H1 (cell line): Measurements from ENCODE around the gene KLHL7. TPM values are rescaled to one million over a fixed set of nuclear protein-coding genes. Genes with fewer than 3 reads are reported as not detected.

Experiments
- CTCF ChIA-PET: fragments of 300-600 bp; sonication (Branson Sonifier 250); formaldehyde crosslinking; loops from one replicate; lab custom pipeline; 2021; ENCODE audit not compliant: partially characterized antibody; lab: Charles Lee
- POLR2A ChIA-PET: fragments of 300-600 bp; sonication (Branson Sonifier 250); formaldehyde crosslinking; loops from one replicate; lab custom pipeline; 2021; ENCODE audit warnings: inconsistent platforms; ENCODE audit not compliant: partially characterized antibody; lab: Charles Lee
- DNase-seq, 2 experiments: peaks; one replicate each; pipeline versions ENCODE4 v3.0.0 to v3.0.0-alpha.2; 2010 to 2022; ENCODE audit warnings: low spot score in 2 of 2, low read depth in 1 of 2, mixed read lengths in 1 of 2
- FAIRE-seq: peaks from 2 replicates; lab custom pipeline; 2011; peaks lifted over from hg19 to GRCh38; lab: Jason Lieb, UNC
- H2AFZ ChIP-seq: 2 replicates; pipeline ENCODE4 v1.8.1; 2012; ENCODE audit warnings: low read length, inconsistent platforms
- H2AK5ac ChIP-seq: 2 replicates; pipeline ENCODE4 v1.6.1; 2013; ENCODE audit warnings: low read depth, low read length
- H2BK120ac ChIP-seq: replicated peaks from 2 replicates; pipeline ENCODE3; 2013; ENCODE audit warnings: low read depth, low read length, inconsistent platforms
- H2BK12ac ChIP-seq: 2 replicates; pipeline ENCODE4 v1.6.1; 2013; ENCODE audit warnings: low read depth, low read length
- H2BK15ac ChIP-seq: 2 replicates; pipeline ENCODE4 v1.6.1; 2013; ENCODE audit warnings: low read length
- H2BK20ac ChIP-seq: 2 replicates; pipeline ENCODE4 v1.6.1; 2013; ENCODE audit warnings: low read length
- H2BK5ac ChIP-seq: 2 replicates; pipeline ENCODE4 v1.6.1; 2013; ENCODE audit warnings: low read depth, low read length
- H3K14ac ChIP-seq: 2 replicates; pipeline ENCODE4 v1.6.1; 2013; ENCODE audit warnings: inconsistent platforms; ENCODE audit not compliant: insufficient read length
- H3K18ac ChIP-seq: 2 replicates; pipeline ENCODE4 v1.6.1; 2013; ENCODE audit warnings: low read length; ENCODE audit errors: extremely low read depth
- H3K23ac ChIP-seq: 2 replicates; pipeline ENCODE4 v1.6.1; 2013; ENCODE audit warnings: inconsistent platforms; ENCODE audit not compliant: insufficient read length
- H3K23me2 ChIP-seq: 2 replicates; pipeline ENCODE4 v1.6.1; 2013; ENCODE audit warnings: low read depth, low read length
- H3K27ac ChIP-seq: 2 replicates; pipeline ENCODE4 v1.6.1; 2011; ENCODE audit warnings: low read depth, low read length, inconsistent platforms
- H3K27me3 ChIP-seq, 4 experiments: replicated peaks in 1 of 4; 1 replicate in 1 of 4; 2 replicates in 3 of 4; pipeline versions ENCODE4 v1.6.1 to v1.8.1; 2011 to 2013; ENCODE audit warnings: low read length in 3 of 4, mild to moderate bottlenecking in 3 of 4, inconsistent platforms in 2 of 4, mixed read lengths in 2 of 4, moderate library complexity in 1 of 4; ENCODE audit not compliant: control insufficient read depth in 3 of 4, insufficient read depth in 3 of 4; ENCODE audit errors: extremely low read depth in 1 of 4
- H3K36me3 ChIP-seq, 4 experiments: 2 replicates each; pipeline versions ENCODE4 v1.6.1 to v1.8.1; 2011 to 2013; ENCODE audit warnings: mild to moderate bottlenecking in 4 of 4, low read length in 3 of 4, moderate library complexity in 2 of 4, control low read depth in 1 of 4, inconsistent platforms in 1 of 4; ENCODE audit not compliant: insufficient read depth in 4 of 4, control insufficient read depth in 2 of 4
- H3K4ac ChIP-seq: replicated peaks from 2 replicates; pipeline ENCODE3; 2013; ENCODE audit warnings: low read length, low read depth, mixed read lengths, inconsistent platforms; ENCODE audit not compliant: insufficient read length
- H3K4me1 ChIP-seq, 4 experiments: replicated peaks in 1 of 4; 1 replicate in 1 of 4; 2 replicates in 3 of 4; pipeline versions ENCODE4 v1.6.1 to v1.8.1; 2011 to 2013; ENCODE audit warnings: low read length in 3 of 4, inconsistent platforms in 2 of 4, mixed read lengths in 1 of 4; ENCODE audit not compliant: insufficient read depth in 4 of 4, control insufficient read depth in 3 of 4
- H3K4me2 ChIP-seq, 2 experiments: 2 replicates each; pipeline versions ENCODE4 v1.6.1 to v1.8.1; 2011 to 2013; ENCODE audit warnings: low read depth in 2 of 2, low read length in 2 of 2, control low read depth in 1 of 2, inconsistent platforms in 1 of 2, mild to moderate bottlenecking in 1 of 2; ENCODE audit not compliant: insufficient read depth in 1 of 2
- H3K4me3 ChIP-seq, 4 experiments: fragments of 200-600, 300-600 bp in 1 of 4; sonication (generic), shearing (Covaris generic), sonication (Bioruptor Twin) in 1 of 4; 2 replicates each; pipeline versions ENCODE4 v1.5.1 to v1.8.1; 2011 to 2016; ENCODE audit warnings: low read length in 4 of 4, low read depth in 3 of 4, control low read depth in 2 of 4, inconsistent platforms in 2 of 4, mild to moderate bottlenecking in 2 of 4, mixed read lengths in 1 of 4, moderate library complexity in 1 of 4; ENCODE audit not compliant: insufficient read depth in 2 of 4; ENCODE audit errors: extremely low read depth in 1 of 4
- H3K56ac ChIP-seq: replicated peaks from 2 replicates; pipeline ENCODE3; 2013; ENCODE audit warnings: low read depth, mild to moderate bottlenecking, mixed read lengths, low read length, inconsistent platforms; ENCODE audit not compliant: insufficient read length
- H3K79me1 ChIP-seq: 2 replicates; pipeline ENCODE4 v1.6.1; 2013; ENCODE audit warnings: low read depth, low read length, control low read depth
- H3K79me2 ChIP-seq, 2 experiments: 2 replicates each; pipeline versions ENCODE4 v1.6.1 to v1.8.1; 2012 to 2013; ENCODE audit warnings: low read length in 2 of 2, mild to moderate bottlenecking in 2 of 2, inconsistent platforms in 1 of 2; ENCODE audit not compliant: insufficient read depth in 2 of 2, control insufficient read depth in 1 of 2
- H3K9ac ChIP-seq, 4 experiments: replicated peaks in 1 of 4; 1 replicate in 1 of 4; 2 replicates in 3 of 4; pipeline versions ENCODE4 v1.6.1 to v1.8.1; 2011 to 2013; ENCODE audit warnings: low read depth in 3 of 4, low read length in 3 of 4, control low read depth in 2 of 4, mild to moderate bottlenecking in 2 of 4, moderate library complexity in 2 of 4, inconsistent platforms in 1 of 4; ENCODE audit errors: extremely low read depth in 1 of 4
- H3K9me3 ChIP-seq, 2 experiments: 2 replicates each; pipeline versions ENCODE4 v1.6.1 to v1.8.1; 2012 to 2013; ENCODE audit warnings: mild to moderate bottlenecking in 2 of 2, moderate library complexity in 2 of 2, control low read depth in 1 of 2, inconsistent platforms in 1 of 2, low read depth in 1 of 2, low read length in 1 of 2, mixed read lengths in 1 of 2; ENCODE audit not compliant: insufficient read depth in 2 of 2
- H4K20me1 ChIP-seq, 2 experiments: replicated peaks in 1 of 2; 2 replicates each; pipeline versions ENCODE3 to v1.8.1; 2011 to 2013; ENCODE audit warnings: inconsistent platforms in 2 of 2, low read length in 2 of 2, mild to moderate bottlenecking in 1 of 2; ENCODE audit not compliant: insufficient read depth in 2 of 2, control insufficient read depth in 1 of 2
- H4K5ac ChIP-seq: 2 replicates; pipeline ENCODE4 v1.6.1; 2013; ENCODE audit warnings: low read length, low read depth, mixed read lengths, inconsistent platforms; ENCODE audit not compliant: insufficient read length
- H4K8ac ChIP-seq: 2 replicates; pipeline ENCODE4 v1.8.0; 2013; ENCODE audit warnings: mild to moderate bottlenecking, moderate library complexity, low read length, inconsistent platforms; ENCODE audit not compliant: insufficient read depth; ENCODE audit errors: extremely low read depth
- H4K91ac ChIP-seq: replicated peaks from 2 replicates; pipeline ENCODE3; 2013; ENCODE audit warnings: low read length, mixed read lengths, inconsistent platforms; ENCODE audit not compliant: insufficient read length
- KDM5A ChIP-seq: fragments of 200-600 bp; IDR thresholded peaks from 2 replicates; pipeline ENCODE4 v1.7.1; 2012; ENCODE audit warnings: mild to moderate bottlenecking, low read length, inconsistent platforms, mixed read lengths
- SAP30 ChIP-seq: fragments of 300-600 bp; sonication (generic); IDR thresholded peaks from 2 replicates; pipeline ENCODE4 v1.7.1; 2012; ENCODE audit warnings: low read length, moderate library complexity, mild to moderate bottlenecking, inconsistent platforms; ENCODE audit not compliant: insufficient read depth, insufficient replicate concordance
- SIX5 ChIP-seq: IDR thresholded peaks from 2 replicates; pipeline ENCODE4 v1.6.1; 2011; ENCODE audit warnings: mild to moderate bottlenecking, low read depth, low read length
- YY1 ChIP-seq: IDR thresholded peaks from 2 replicates; pipeline ENCODE4 v1.6.1; 2011; ENCODE audit warnings: low read depth, mild to moderate bottlenecking, low read length
- WGBS, 2 experiments: shearing (Covaris generic) in 1 of 2; methylation state at CpG; one replicate each; pipeline versions ENCODE4 v1.1.6 to v1.1.7; 2013 to 2015; ENCODE audit warnings: low lambda C conversion rate in 2 of 2, mixed read lengths in 2 of 2, inconsistent platforms in 1 of 2, low coverage in 1 of 2, missing lambda C conversion rate in 1 of 2; ENCODE audit not compliant: insufficient replicate concordance in 2 of 2, insufficient coverage in 1 of 2, insufficient read length in 1 of 2; ENCODE audit errors: extremely low coverage in 1 of 2, missing lambda C conversion rate in 1 of 2; 5-methylcytosine and 5-hydroxymethylcytosine counted together
- polyA plus RNA-seq, 7 experiments: library from polyadenylated mRNA; depleted of rRNA in 3 of 7; stranded (reverse) in 5 of 7; unstranded in 2 of 7; fragments of >200 nt in 5 of 7; fragments of 200-250 nt in 2 of 7; gene quantifications; 1 replicate in 5 of 7; 2 replicates in 1 of 7; 4 replicates in 1 of 7; pipeline versions ENCODE4 v1.2.1 to v1.2.3, GENCODE V29; 2011 to 2013; ENCODE audit warnings: missing spikeins in 2 of 7, mixed read lengths in 2 of 7
- total RNA-seq: library from RNA; stranded (reverse); fragmentation: NEBNext Ultra II Directional; extraction: Animal tissue kit (Norgen Biotek cat#: 25700); gene quantifications from 2 replicates; pipeline ENCODE4 v1.2.1, GENCODE V29; 2021

KLHL7 gene
- total and polyA plus RNA-seq, 2 of the 8 experiments (the other 6 are each of a cell fraction or from before 2014, with no cell fraction given), result 65.3 to 115 TPM

DNA sequence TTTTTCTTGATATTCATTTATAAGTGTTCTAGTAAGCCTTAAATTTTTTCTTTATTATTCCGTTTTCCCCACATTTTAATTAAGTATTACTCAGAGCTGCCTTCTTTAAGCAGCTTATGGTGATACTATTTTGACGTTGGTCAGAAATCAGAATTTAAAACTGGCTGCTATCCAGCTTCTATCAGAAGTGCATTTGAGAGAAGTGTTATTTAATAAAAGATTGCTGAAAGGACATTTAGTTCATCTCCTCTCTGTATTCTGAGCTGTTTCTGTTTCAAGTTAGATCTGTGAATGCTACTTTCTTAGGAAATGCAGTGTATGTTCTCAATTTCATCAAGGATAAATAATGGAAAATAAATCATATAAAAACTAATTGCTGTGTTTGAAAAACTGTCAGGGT, 17.4 kb downstream of the KLHL7 start:
- H3K4ac ChIP-seq, result no peak overlapping the region
- H4K91ac ChIP-seq, result no peak overlapping the region
- no peaks in the 10 kb centered on the region for H4K20me1 ChIP-seq
- H2AK5ac ChIP-seq, result no peak overlapping the region
- FAIRE-seq (no peak), DNase-seq (no peak)
- H3K4me3 ChIP-seq, result no peak overlapping the region
- H2BK5ac ChIP-seq, result no peak overlapping the region
- no peak overlapping the region for H2BK15ac ChIP-seq
- POLR2A ChIA-PET, result interaction anchor here (0.7 to 1.3 kb wide), 6 partner anchors 9 to 40 kb away, joined by 3 to 8 read pairs (median 4); partner anchors contain the start of gene KLHL7
- peaks cover 1 to 5% (median 3%) of the 10 kb centered on the region in 4 experiments; a peak in 5 of 7 replicates for H3K4me1 ChIP-seq
- no peaks in the 10 kb centered on the region for H3K23me2 ChIP-seq
- no peak overlapping the region for H3K56ac ChIP-seq
- H2BK120ac ChIP-seq, result no peak overlapping the region
- 84% methylated on average over 2 of the region's 2 CpGs; no CpG with 5 or more reads in 1 of the 2 experiments for WGBS, 2 experiments
- H3K36me3 ChIP-seq, result peaks cover 2 to 36% (median 20%) of the 10 kb centered on the region in 4 experiments; a peak in 6 of 8 replicates
- H3K9ac ChIP-seq, result no peak overlapping the region
- H3K27me3 ChIP-seq, result no peaks in the 10 kb centered on the region
- H4K8ac ChIP-seq, result no peak overlapping the region
- H3K79me1 ChIP-seq, result peaks cover under 1% of the 10 kb centered on the region; the same call in 1 of the 2 replicates
- CTCF ChIA-PET, result interaction anchor here (0.7 to 3.3 kb wide), 3 partner anchors 9 to 1254 kb away, joined by 3 to 9 read pairs (median 5); no protein-coding TSS in a partner anchor
- H3K27ac ChIP-seq, result no peak overlapping the region
- H3K4me2 ChIP-seq, result no peak overlapping the region
- peaks cover 4 to 59% of the 10 kb centered on the region in 2 experiments; a peak in 3 of 4 replicates for H3K79me2 ChIP-seq
- no peak overlapping the region for H3K23ac ChIP-seq
- H4K5ac ChIP-seq, result no peak overlapping the region
- H2BK20ac ChIP-seq, result no peak overlapping the region
- H3K14ac ChIP-seq, result no peak overlapping the region
- no peak overlapping the region for H2BK12ac ChIP-seq
- H2AFZ ChIP-seq, result no peak overlapping the region
- H3K18ac ChIP-seq, result no peak overlapping the region
- H3K9me3 ChIP-seq, result no peaks in the 10 kb centered on the region
- TF ChIP-seq SIX5 (no peak), YY1 (no peak), SAP30 (no peak), KDM5A (no peak)
